GM12878 (cell line): ENCODE results near the gene PRMT2. TPM values are rescaled to one million over a fixed set of nuclear protein-coding genes. Genes with fewer than 3 reads are reported as not detected.

ENCODE experiments used
- ATAC-seq: fragments of 200-7000 bp; cut with Tn5 transposase; 3 replicates; pipeline ENCODE4 v1.9.1; 2020; ENCODE audit warnings: mild to moderate bottlenecking, moderate library complexity
- BruUV-seq: library from RNA; stranded (reverse); fragments of 400-500 nt; replicated peaks from 2 replicates; lab custom pipeline; 2021; lab: Mats Ljungman, UMichigan
- CTCF ChIA-PET: fragments of 300-600 bp; sonication (Branson Sonifier 250); formaldehyde crosslinking; extraction: SDS; loops from one replicate; lab custom pipeline; 2021; ENCODE audit warnings: inconsistent platforms; lab: Yijun Ruan, JAX
- POLR2A ChIA-PET: fragments of 350-600 bp; formaldehyde crosslinking; extraction: SDS; loops from one replicate; lab custom pipeline; 2021; ENCODE audit warnings: inconsistent platforms; lab: Charles Lee
- RAD21 ChIA-PET: fragments of 300-600 bp; sonication (Branson Sonifier 250); formaldehyde crosslinking; loops from one replicate; lab custom pipeline; 2023; ENCODE audit warnings: antibody characterized with exemption; ENCODE audit not compliant: unreplicated experiment; lab: Charles Lee
- SMC1A ChIA-PET: fragments of 300-600 bp; sonication (Branson Sonifier 250); formaldehyde crosslinking; loops from one replicate; lab custom pipeline; 2023; ENCODE audit not compliant: unreplicated experiment, uncharacterized antibody; lab: Charles Lee
- DNase-seq: peaks from one replicate; pipeline ENCODE4 v3.0.0-alpha.2; 2011; ENCODE audit warnings: low read depth, low spot score
- FAIRE-seq: peaks from 3 replicates; lab custom pipeline; 2011; peaks lifted over from hg19 to GRCh38; lab: Jason Lieb, UNC
- H2AFZ ChIP-seq: 2 replicates; pipeline ENCODE4 v1.6.0; 2011; ENCODE audit warnings: low read depth, low read length, control low read depth; ENCODE audit not compliant: control insufficient read depth
- H3K27ac ChIP-seq: 2 replicates; pipeline ENCODE4 v1.5.1; 2011; ENCODE audit warnings: control low read depth; ENCODE audit not compliant: control insufficient read depth, insufficient read depth
- H3K27me3 ChIP-seq, 2 experiments: replicated peaks in 1 of 2; 2 replicates each; pipeline versions ENCODE4 v1.6.0 to v1.6.1; 2011; ENCODE audit warnings: low read length in 1 of 2; ENCODE audit not compliant: control insufficient read depth in 2 of 2, insufficient read depth in 2 of 2
- H3K36me3 ChIP-seq, 2 experiments: 2 replicates each; pipeline ENCODE4 v1.5.1; 2011; ENCODE audit warnings: low read length in 1 of 2; ENCODE audit not compliant: control insufficient read depth in 2 of 2, insufficient read depth in 2 of 2
- H3K4me1 ChIP-seq: 2 replicates; pipeline ENCODE4 v1.6.1; 2011; ENCODE audit warnings: mild to moderate bottlenecking, low read length, moderate library complexity, mixed read lengths; ENCODE audit not compliant: control insufficient read depth, insufficient read depth
- H3K4me2 ChIP-seq: 2 replicates; pipeline ENCODE4 v1.6.0; 2011; ENCODE audit warnings: control low read depth; ENCODE audit not compliant: control insufficient read depth, insufficient read depth
- H3K4me3 ChIP-seq: fragments of 200-600 bp; sonication (generic); 2 replicates; pipeline ENCODE4 v1.5.1; 2016
- H3K79me2 ChIP-seq: 2 replicates; pipeline ENCODE4 v1.6.0; 2011; ENCODE audit warnings: low read length; ENCODE audit not compliant: control insufficient read depth, insufficient read depth
- H3K9ac ChIP-seq: 2 replicates; pipeline ENCODE4 v1.8.0; 2011; ENCODE audit warnings: low read length, control low read depth, mixed read lengths; ENCODE audit not compliant: control insufficient read depth, insufficient read depth
- H3K9me3 ChIP-seq: replicated peaks from 3 replicates; pipeline ENCODE4 v1.5.1; 2011; ENCODE audit warnings: mild to moderate bottlenecking, low read length; ENCODE audit not compliant: control insufficient read depth, insufficient read depth
- H4K20me1 ChIP-seq: 2 replicates; pipeline ENCODE4 v1.6.0; 2011; ENCODE audit not compliant: control insufficient read depth, insufficient read depth
- BACH1 ChIP-seq: fragments of 450-650 bp; IDR thresholded peaks from 2 replicates; pipeline ENCODE4 v1.6.1; 2017; ENCODE audit warnings: mild to moderate bottlenecking, borderline replicate concordance
- BHLHE40 ChIP-seq, 2 experiments: fragments of 450-650 bp in 1 of 2; IDR thresholded peaks; 2 replicates each; pipeline ENCODE4 v1.6.1; 2011 to 2017; ENCODE audit warnings: low read depth in 2 of 2, borderline replicate concordance in 1 of 2, improper control_type of control experiment in 1 of 2, low read length in 1 of 2, mild to moderate bottlenecking in 1 of 2
- HDAC6 ChIP-seq: fragments of 200-600 bp; sonication (generic); IDR thresholded peaks from one replicate; pipeline ENCODE4 v1.8.0; 2017; ENCODE audit warnings: antibody characterized with exemption; ENCODE audit not compliant: unreplicated experiment
- HDGF ChIP-seq: fragments of 450-650 bp; IDR thresholded peaks from 2 replicates; pipeline ENCODE4 v1.6.1; 2016; ENCODE audit warnings: antibody characterized with exemption
- JUNB ChIP-seq: IDR thresholded peaks from 2 replicates; pipeline ENCODE4 v1.6.1; 2016; ENCODE audit warnings: antibody characterized with exemption, mild to moderate bottlenecking
- MTA3 ChIP-seq: IDR thresholded peaks from 2 replicates; pipeline ENCODE4 v1.6.1; 2012; ENCODE audit warnings: low read length, inconsistent platforms, borderline replicate concordance
- NFYB ChIP-seq: IDR thresholded peaks from 2 replicates; pipeline ENCODE4 v1.6.1; 2011; ENCODE audit warnings: low read depth, mild to moderate bottlenecking, low read length, improper control_type of control experiment, moderate library complexity; ENCODE audit not compliant: insufficient read depth
- NRF1 ChIP-seq: conservative IDR thresholded peaks from 2 replicates; pipeline ENCODE4 v1.6.1; 2011; ENCODE audit warnings: mild to moderate bottlenecking, low read depth, low read length, improper control_type of control experiment
- RB1 ChIP-seq: fragments of 450-650 bp; formaldehyde crosslinking; IDR thresholded peaks from 2 replicates; pipeline ENCODE4 v1.6.1; 2017; ENCODE audit warnings: mild to moderate bottlenecking, borderline replicate concordance
- RBBP5 ChIP-seq: fragments of 200-600 bp; sonication (generic); conservative IDR thresholded peaks from 2 replicates; pipeline ENCODE4 v1.6.1; 2016
- TBL1XR1 ChIP-seq: IDR thresholded peaks from 2 replicates; pipeline ENCODE4 v1.6.1; 2012; ENCODE audit warnings: low read depth, low read length, improper control_type of control experiment
- TCF12 ChIP-seq: IDR thresholded peaks from 2 replicates; pipeline ENCODE4 v1.6.1; 2011; ENCODE audit warnings: low read depth, mild to moderate bottlenecking, low read length
- ZBTB33 ChIP-seq: fragments of 450-650 bp; IDR thresholded peaks from 2 replicates; pipeline ENCODE4 v1.6.1; 2017; ENCODE audit warnings: mild to moderate bottlenecking
- WGBS: methylation state at CpG from one replicate; pipeline ENCODE4 v1.1.6; 2016; ENCODE audit warnings: low lambda C conversion rate; ENCODE audit not compliant: insufficient replicate concordance, insufficient coverage; ENCODE audit errors: missing lambda C conversion rate; 5-methylcytosine and 5-hydroxymethylcytosine counted together
- in situ Hi-C: fragments of 300-500 bp; cut with MboI; formaldehyde crosslinking; loops from 9 replicates; pipeline ENCODE4 v1.14.3; 2018; ENCODE audit warnings: mixed read lengths
- intact Hi-C: fragments of 100-400 bp; cut with micrococcal nuclease; formaldehyde crosslinking; loops from one replicate; pipeline ENCODE4 v1.14.2; 2022; ENCODE audit not compliant: unreplicated experiment
- polyA plus RNA-seq, 11 experiments: library from polyadenylated mRNA; depleted of rRNA in 4 of 11; unstranded in 6 of 11; stranded (reverse) in 5 of 11; fragments of >200 nt; fragmentation: Nextera tagmentation in 4 of 11; fragmentation: Illumina TruSeq in 1 of 11; extraction: Ambion mirVana in 4 of 11; extraction: Trizol in 1 of 11; gene quantifications; 1 replicate in 1 of 11; 2 replicates in 10 of 11; pipeline versions ENCODE4 v1.2.1 to v1.2.3, GENCODE V29; 2011 to 2016; ENCODE audit warnings: inconsistent platforms in 2 of 11, missing spikeins in 2 of 11, low read depth in 1 of 11
- total RNA-seq, 4 experiments: library from RNA; depleted of rRNA in 3 of 4; stranded (reverse); fragments of >200 nt in 3 of 4; fragmentation: Illumina TruSeq in 1 of 4; extraction: Trizol in 1 of 4; gene quantifications; 2 replicates each; pipeline versions ENCODE4 v1.2.1 to v1.2.3, GENCODE V29; 2013 to 2021
- TF ChIP-seq, protein P1 (sequence below): fragments of 150-350 bp; IDR thresholded peaks from 2 replicates; pipeline ENCODE4 v1.6.1; 2014; ENCODE audit warnings: mild to moderate bottlenecking, low read depth, low read length

Gene PRMT2
- total and polyA plus RNA-seq, 10 of the 15 experiments (the other 5 are each of a cell fraction or from before 2014, with no cell fraction given) = 16.1 to 48.6 (median 36.2) TPM

GRCh38 chr21:46600305-46600704 lies 35.2 kb upstream of the PRMT2 start:
- no peak for ATAC-seq
- H4K20me1 ChIP-seq = no peaks in the 10 kb centered on the region
- ChIA-PET CTCF (no interaction called here), RAD21 (no interaction called here), POLR2A (no interaction called here), SMC1A (no interaction called here)
- TF ChIP-seq, protein P1, sequence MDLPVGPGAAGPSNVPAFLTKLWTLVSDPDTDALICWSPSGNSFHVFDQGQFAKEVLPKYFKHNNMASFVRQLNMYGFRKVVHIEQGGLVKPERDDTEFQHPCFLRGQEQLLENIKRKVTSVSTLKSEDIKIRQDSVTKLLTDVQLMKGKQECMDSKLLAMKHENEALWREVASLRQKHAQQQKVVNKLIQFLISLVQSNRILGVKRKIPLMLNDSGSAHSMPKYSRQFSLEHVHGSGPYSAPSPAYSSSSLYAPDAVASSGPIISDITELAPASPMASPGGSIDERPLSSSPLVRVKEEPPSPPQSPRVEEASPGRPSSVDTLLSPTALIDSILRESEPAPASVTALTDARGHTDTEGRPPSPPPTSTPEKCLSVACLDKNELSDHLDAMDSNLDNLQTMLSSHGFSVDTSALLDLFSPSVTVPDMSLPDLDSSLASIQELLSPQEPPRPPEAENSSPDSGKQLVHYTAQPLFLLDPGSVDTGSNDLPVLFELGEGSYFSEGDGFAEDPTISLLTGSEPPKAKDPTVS = no peak
- TF ChIP-seq NRF1 = no peak
- no peaks in the 10 kb centered on the region for H3K36me3 ChIP-seq
- no peak overlapping the region for H3K4me3 ChIP-seq
- no peak overlapping the region for H3K4me2 ChIP-seq
- in situ Hi-C loops = no loop called here
- H3K79me2 ChIP-seq = no peaks in the 10 kb centered on the region
- H3K27ac ChIP-seq = no peak overlapping the region
- intact Hi-C loops = no loop called here
- H2AFZ ChIP-seq = no peak overlapping the region
- no TSS peak for BruUV-seq
- no peaks in the 10 kb centered on the region for H3K27me3 ChIP-seq
- WGBS = 50% methylated on average over 5 of the region's 5 CpGs
- no peak overlapping the region for H3K9ac ChIP-seq
- no peak for DNase-seq
- H3K9me3 ChIP-seq = no peaks in the 10 kb centered on the region
- FAIRE-seq = no peak
- no peaks in the 10 kb centered on the region; the same call in 1 of the 2 replicates for H3K4me1 ChIP-seq

DNA sequence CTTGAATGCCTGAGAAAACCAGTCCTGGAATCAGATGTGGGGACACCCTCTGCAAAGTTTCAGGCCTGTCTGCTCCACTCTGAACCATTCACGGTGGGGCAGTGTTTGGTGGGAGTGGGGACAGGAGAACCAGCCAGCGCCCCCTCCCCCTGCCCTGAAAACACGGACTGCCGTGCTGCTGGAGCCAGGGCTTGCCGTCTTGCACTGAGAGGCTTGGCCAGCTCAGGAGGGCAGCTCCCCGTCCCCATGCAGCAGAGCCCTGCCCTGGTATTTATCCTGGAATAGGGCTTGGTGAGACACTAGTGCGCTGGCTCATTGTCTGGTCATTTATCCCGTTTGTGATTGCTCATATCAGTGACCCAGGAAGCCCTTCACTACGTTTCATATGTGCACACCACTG lies 34.5 kb upstream of the PRMT2 start:
- RAD21 ChIA-PET = no interaction called here
- H3K9me3 ChIP-seq = no peaks in the 10 kb centered on the region
- H3K4me2 ChIP-seq = no peak overlapping the region
- intact Hi-C loops (no loop called here), in situ Hi-C loops (no loop called here)
- H3K4me3 ChIP-seq = no peak overlapping the region
- no peak overlapping the region for H3K9ac ChIP-seq
- peaks cover 6% of the 10 kb centered on the region for H3K4me1 ChIP-seq
- no peaks in the 10 kb centered on the region for H3K36me3 ChIP-seq
- no peak overlapping the region for H3K27ac ChIP-seq
- no peaks in the 10 kb centered on the region for H3K79me2 ChIP-seq
- H2AFZ ChIP-seq = no peak overlapping the region
- CTCF ChIA-PET = no interaction called here
- no peak for ATAC-seq
- no peaks in the 10 kb centered on the region for H4K20me1 ChIP-seq
- no peaks in the 10 kb centered on the region for H3K27me3 ChIP-seq
- WGBS = 45% methylated on average over 8 of the region's 9 CpGs
- no peak for FAIRE-seq
- BruUV-seq = no TSS peak
- SMC1A ChIA-PET = no interaction called here
- POLR2A ChIA-PET = no interaction called here
- DNase-seq = no peak
- TF ChIP-seq MTA3 (no peak), BACH1 (no peak), RBBP5 (no peak), ZBTB33 (no peak), HDAC6 (no peak), HDGF (no peak), BHLHE40 (IDR thresholded peaks at IDR 0.05; ENCODE audit: borderline replicate concordance in 1 of 2, low read depth in 2 of 2, low read length in 1 of 2) (no peak), TBL1XR1 (no peak), NFYB (no peak), TCF12 (no peak), JUNB (no peak), RB1 (no peak)
- TF ChIP-seq, protein P1 = no peak
